Posterior vena cava (tissue), 2 donors: ENCODE data around the gene DEFB124. TPM values are rescaled to one million over a fixed set of nuclear protein-coding genes. Genes with fewer than 3 reads are reported as not detected.
"Not testable (repeated sequence)": the region's sequence is repeated elsewhere in the genome, so short reads cannot be mapped to it uniquely, and the experiment has no call there.

Experiments
- DNase-seq: peaks from one replicate; pipeline ENCODE4 v3.0.0-alpha.2; 2020; ENCODE audit warnings: low spot score
- intact Hi-C, 2 donors: fragments of 100-400 bp; cut with DNase I; formaldehyde crosslinking; loops; one replicate each; pipeline versions ENCODE4 v1.14.1 to v1.14.2; 2022 to 2023
- long read RNA-seq, 2 donors: library from polyadenylated mRNA; unstranded; transcript quantifications; one replicate each; pipeline ENCODE4 v2.0.0, GENCODE V29; 2020 to 2021
- total RNA-seq, 2 donors: library from RNA; stranded (reverse); fragmentation: NEBNext Ultra II Directional; extraction: Animal tissue kit (Norgen Biotek cat#: 25700); gene quantifications; one replicate each; pipeline ENCODE4 v1.2.1, GENCODE V29; 2021
- donor health status: DM: yes; HTN: yes; CAD: no.
- donor health status: DM: yes; HTN: yes; CAD: no.

Gene DEFB124
- 1 to 10 TPM in 1 of 2 donors, under 1 TPM in 1; 0.76 to 2.9 TPM for total RNA-seq
- long read RNA-seq, donor 1: 0 reads
- long read RNA-seq, donor 2: 0 reads

- DNase-seq: no peak
- intact Hi-C loops: no loop called here
These were observed at the start of gene DEFB124, which contains the start of gene REM1 for GRCh38 chr20:31474758-31475427. Gene DEFB124, minus strand, starts transcription at chr20:31475127. Its CDS starts 2,114 bp downstream, at chr20:31473013. Gene REM1, plus strand, starts transcription at chr20:31475288. Its CDS starts 1,158 bp downstream, at chr20:31476446.

GRCh38 chr20:31523361-31524283 is 48.7 kb upstream of the DEFB124 start:
- intact Hi-C loops: no loop called here
- no peak for DNase-seq

- intact Hi-C loops: no loop called here
These were observed 47.8 kb upstream of the DEFB124 start for GRCh38 chr20:31522731-31523130.

GRCh38 chr20:31521267-31521666 is 46.3 kb upstream of the DEFB124 start:
- intact Hi-C loops, DNase-seq: not testable (repeated sequence)

More at GRCh38 chr20:31522731-31523130, 47.8 kb upstream of the DEFB124 start:
- DNase-seq: no peak

- no peak for DNase-seq
- intact Hi-C loops: no loop called here
These were observed 42.4 kb upstream of the DEFB124 start for GRCh38 chr20:31517373-31517772.

GRCh38 chr20:31516651-31517050 is 41.7 kb upstream of the DEFB124 start:
- no peak for DNase-seq
- intact Hi-C loops: no loop called here

GRCh38 chr20:31516166-31516565 is 41.2 kb upstream of the DEFB124 start:
- intact Hi-C loops: no loop called here
- no peak for DNase-seq

- no peak for DNase-seq
- intact Hi-C loops: no loop called here
These were observed 40.8 kb upstream of the DEFB124 start for GRCh38 chr20:31515775-31516107.

- intact Hi-C loops: no loop called here
- no peak for DNase-seq
These were observed 40.3 kb upstream of the DEFB124 start for GRCh38 chr20:31515072-31515774.

- DNase-seq: peak; percentile 97
- intact Hi-C loops: no loop called here
These were observed 39.5 kb upstream of the DEFB124 start, which contains the start of gene HM13 for GRCh38 chr20:31514154-31515071. Gene HM13, plus strand, starts transcription at chr20:31514442. Its CDS starts 110 bp downstream, at chr20:31514552.

- DNase-seq: no peak
- intact Hi-C loops: no loop called here
These were observed 33.8 kb upstream of the DEFB124 start for GRCh38 chr20:31508517-31509244.

GRCh38 chr20:31505903-31506302 is 31.0 kb upstream of the DEFB124 start:
- no peak for DNase-seq
- intact Hi-C loops: no loop called here

- intact Hi-C loops: loop anchor here (2.0 kb wide), 1 partner anchor 42 kb away; no protein-coding TSS in a partner anchor
These were observed 28.2 kb upstream of the DEFB124 start for GRCh38 chr20:31502884-31503673.

GRCh38 chr20:31500527-31500926 is 25.6 kb upstream of the DEFB124 start:
- intact Hi-C loops: no loop called here
- no peak for DNase-seq

More at GRCh38 chr20:31502884-31503673, 28.2 kb upstream of the DEFB124 start:
- peak; percentile 96 for DNase-seq

- DNase-seq: peak; percentile 86
- intact Hi-C loops: no loop called here
These were observed 23.1 kb upstream of the DEFB124 start for GRCh38 chr20:31497838-31498540.

- intact Hi-C loops: no loop called here
- DNase-seq: peak; percentile 94
These were observed 21.9 kb upstream of the DEFB124 start for GRCh38 chr20:31496761-31497295.
